Right kidney (tissue), 1 donor: ENCODE results near the gene NUCB1.
"Not testable (repeated sequence)": the region's sequence is repeated elsewhere in the genome, so short reads cannot be mapped to it uniquely, and the experiment has no call there.

Source experiments
- DNase-seq: peaks from one replicate; pipeline ENCODE4 v3.0.0-alpha.2; 2016

NUCB1 gene

DNA sequence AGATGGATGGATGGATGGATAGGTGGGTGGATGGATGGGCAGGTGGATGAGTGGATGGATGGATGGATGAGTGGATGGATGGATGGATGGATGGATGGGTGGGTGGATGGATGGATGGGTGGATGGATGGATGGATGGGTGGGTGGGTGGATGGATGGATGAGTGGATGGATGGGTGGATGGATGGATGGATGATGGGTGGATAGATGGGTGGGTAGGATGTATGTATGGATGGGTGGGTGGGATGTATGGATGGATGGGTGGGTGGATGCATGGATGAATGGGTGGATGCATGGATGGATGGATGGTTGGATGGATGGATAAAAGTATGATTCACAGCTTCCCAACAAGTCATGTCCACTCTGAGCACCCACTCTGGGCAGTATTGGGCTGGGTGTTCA, 3.7 kb downstream of the NUCB1 start:
- DNase-seq: not testable (repeated sequence)

GRCh38 chr19:48905664-48906063, 5.6 kb downstream of the NUCB1 start:
- no peak for DNase-seq

DNA sequence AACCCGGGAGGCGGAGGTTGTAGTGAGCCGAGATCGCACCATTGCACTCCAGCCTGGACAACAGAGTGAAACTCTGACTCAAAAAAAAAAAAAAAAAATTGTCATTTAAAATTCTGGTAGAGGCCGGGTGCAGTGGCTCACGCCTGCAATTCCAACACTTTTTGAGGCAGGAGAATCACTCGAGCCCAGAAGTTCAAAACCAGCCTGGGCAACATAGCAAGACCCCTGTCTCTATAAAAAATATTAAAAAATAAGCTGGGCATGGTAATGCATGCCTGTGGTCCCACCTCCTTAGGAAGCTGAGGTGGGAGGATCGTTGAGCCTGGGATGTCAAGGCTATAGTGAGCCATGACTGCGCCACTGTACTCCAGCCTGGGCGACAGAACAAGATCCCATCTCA, 6.2 kb downstream of the NUCB1 start:
- DNase-seq: no peak

DNA sequence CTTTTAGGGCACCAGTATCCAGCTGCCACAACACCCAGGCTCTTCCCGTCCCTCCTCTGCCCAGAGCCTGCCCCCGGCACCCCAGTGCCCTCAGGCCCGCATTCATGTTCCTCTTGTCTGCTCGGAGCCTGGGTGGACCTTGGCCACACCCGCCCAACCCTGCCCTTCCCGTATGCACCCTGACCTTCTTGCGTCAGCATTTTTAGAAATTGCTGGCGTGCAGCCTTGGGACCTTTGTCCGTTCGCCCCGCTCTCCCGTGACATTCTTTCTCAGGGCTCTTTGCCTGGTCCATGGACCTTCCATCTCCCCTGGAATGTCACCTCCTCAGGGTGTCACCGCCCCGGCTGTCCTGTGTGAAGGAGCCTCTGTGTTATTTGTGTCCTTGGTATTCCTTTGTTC, 7.6 kb downstream of the NUCB1 start:
- no peak for DNase-seq

DNA sequence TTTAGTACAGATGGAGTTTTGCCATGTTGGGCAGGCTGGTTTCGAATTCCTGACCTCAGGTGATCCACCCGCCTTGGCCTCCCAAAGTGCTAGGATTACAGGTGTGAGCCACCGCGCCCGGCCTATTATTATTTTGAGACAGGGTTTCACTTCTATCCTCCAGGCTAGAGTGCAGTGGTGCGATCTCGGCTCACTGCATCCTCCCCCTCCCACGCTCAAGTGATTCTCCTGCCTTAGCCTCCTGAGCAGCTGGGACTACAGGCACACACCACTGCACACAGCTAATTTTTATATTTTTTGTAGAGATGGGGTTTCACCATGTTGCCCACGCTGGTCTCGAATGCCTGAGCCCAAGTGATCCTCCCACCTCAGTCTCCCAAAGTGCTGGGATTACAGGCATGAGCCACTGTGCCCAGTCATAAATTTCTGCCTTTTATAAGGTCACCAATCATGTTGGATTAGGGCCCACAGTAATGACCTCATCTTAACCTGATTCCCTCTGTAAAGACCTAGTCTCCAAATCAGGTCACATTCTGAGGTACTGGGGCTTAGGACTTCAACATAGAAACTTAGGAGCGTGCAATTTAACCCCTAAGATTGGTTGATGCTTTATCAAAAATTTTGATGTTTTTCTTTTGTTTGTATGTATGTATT, 9.4 kb downstream of the NUCB1 start:
- DNase-seq: not testable (repeated sequence)

DNA sequence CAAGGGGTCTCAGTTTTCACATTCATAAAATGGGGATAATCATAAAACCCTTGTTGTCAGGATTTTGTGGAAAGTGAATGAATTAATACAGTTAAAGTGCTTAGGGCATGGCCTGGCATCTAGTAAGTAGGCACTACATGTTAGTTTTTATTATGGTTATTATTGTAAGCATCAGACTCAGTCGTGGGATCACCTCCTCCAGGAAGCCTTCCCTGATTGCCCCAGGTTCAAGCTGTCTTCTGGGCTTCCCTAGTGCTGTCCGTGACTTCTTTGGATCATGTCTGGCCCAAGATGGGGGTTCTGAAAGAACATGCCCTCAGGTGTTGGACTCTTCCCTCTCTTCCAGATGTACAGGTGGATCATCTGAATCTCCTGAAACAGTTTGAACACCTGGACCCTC, 10.7 kb downstream of the NUCB1 start:
- DNase-seq: no peak

- DNase-seq: no peak
Measured at GRCh38 chr19:48913114-48913889, 13.2 kb downstream of the NUCB1 start.

- no peak for DNase-seq
Measured at GRCh38 chr19:48914181-48914580, 14.1 kb downstream of the NUCB1 start.

- DNase-seq: no peak
Measured at GRCh38 chr19:48915757-48916156, 15.6 kb downstream of the NUCB1 start.

- no peak for DNase-seq
Measured at GRCh38 chr19:48918071-48918470, 18.0 kb downstream of the NUCB1 start.

DNA sequence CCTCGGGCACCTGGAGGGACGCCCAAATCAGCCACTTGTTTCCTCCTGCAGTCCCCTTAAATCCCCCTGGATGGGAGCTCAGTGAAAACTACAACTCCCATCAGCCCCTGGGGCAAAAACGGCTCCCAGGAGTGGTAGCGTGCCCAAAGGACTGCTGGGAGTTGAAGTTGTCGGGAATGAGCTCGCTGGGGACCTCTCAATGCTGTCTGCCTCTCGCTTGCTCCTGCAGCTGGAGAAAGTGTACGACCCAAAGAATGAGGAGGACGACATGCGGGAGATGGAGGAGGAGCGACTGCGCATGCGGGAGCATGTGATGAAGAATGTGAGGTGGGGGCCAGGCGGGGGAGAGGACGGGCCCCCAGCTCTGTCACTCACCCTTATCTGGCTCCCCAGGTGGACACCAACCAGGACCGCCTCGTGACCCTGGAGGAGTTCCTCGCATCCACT, 18.7 kb downstream of the NUCB1 start:
- no peak for DNase-seq

DNA sequence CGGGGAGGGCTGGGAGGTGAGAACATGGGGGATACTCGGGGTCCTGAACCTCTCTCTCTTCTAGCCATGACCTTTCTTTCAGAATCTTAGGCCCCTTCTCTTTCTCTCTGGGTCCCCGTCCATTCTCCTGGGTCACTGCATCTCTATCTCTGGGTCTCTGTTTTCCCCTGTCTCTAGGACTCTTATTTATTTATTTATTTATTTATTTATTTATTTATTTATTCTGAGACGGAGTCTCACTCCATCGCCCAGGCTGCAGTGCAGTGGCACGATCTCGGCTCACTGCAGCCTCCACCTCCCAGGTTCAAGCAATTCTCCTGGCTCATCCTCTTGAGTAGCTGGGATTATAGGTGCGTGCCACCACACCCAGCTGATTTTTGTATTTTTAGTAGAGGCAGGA, 19.2 kb downstream of the NUCB1 start:
- not testable (repeated sequence) for DNase-seq

- no peak for DNase-seq
Measured at GRCh38 chr19:48920949-48921348, 20.8 kb downstream of the NUCB1 start.

- DNase-seq: no peak
Measured at GRCh38 chr19:48921721-48922500, 21.8 kb downstream of the NUCB1 start.

GRCh38 chr19:48922548-48923490, 22.7 kb downstream of the NUCB1 start:
- no peak for DNase-seq

DNA sequence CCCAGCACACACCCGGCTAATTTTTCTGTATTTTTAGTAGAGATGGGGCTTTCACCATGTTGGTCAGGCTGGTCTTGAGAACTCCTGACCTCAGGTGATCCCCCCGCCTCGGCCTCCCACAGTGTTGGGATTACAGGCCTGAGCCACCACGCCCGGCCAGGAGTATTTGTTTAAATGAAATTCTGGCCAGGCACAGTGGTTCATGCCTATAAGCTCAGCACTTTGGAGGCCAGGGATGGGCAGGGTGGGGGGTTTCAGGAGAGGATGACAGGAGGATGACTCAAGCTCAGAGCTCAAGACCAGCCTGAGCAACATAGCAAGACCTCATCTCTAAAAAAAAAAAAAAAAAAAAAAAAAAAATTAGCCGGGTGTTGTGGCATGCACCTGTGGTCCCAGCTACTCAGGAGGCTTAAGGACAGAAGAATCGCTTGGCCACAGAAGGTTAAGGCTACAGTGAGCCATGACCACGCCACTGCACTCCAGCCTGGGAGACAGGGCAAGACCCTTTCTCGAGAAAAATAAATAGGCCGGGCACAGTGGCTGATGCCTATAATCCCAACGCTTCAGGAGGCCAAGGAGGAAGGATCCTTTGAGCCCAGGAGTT, 25.2 kb downstream of the NUCB1 start:
- DNase-seq: no peak

- DNase-seq: not testable (repeated sequence)
Measured at GRCh38 chr19:48925890-48926289, 25.8 kb downstream of the NUCB1 start.

DNA sequence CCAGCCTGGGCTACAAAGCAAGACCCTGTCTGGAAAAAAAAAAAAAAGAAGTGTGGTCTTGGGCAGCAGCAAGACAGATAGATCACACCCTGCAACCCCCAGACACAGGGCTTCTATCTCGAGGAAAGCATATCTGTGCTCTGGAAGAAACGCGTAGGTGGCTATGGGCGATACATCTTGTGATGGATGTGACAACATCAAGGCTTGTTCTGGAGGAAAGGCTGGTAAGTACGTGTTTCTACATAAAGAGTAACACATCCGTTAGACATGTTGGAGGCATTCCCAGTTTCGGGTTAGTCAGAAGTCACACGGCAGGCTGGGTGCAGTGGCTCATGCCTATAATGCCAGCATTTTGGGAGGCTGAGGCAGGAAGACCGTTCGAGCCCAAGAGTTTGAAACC, 26.8 kb downstream of the NUCB1 start:
- no peak for DNase-seq

DNA sequence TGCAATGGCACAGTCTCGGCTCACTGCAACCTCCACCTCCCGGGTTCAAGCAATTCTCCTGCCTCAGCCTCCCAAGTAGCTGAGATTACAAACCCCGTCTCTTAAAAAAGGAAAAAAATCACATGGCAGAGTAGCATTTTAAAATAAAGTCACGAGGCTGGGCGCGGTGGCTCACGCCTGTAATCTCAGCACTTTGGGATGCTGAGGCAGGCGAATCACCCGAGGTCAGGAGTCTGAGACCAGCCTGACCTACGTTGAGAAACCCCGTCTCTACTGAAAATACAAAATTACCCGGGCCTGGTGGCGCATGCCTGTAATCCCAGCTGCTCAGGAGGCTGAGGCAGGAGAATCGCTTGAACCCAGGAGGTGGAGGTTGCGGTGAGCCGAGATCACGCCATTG, 27.6 kb downstream of the NUCB1 start:
- DNase-seq: not testable (repeated sequence)

- no peak for DNase-seq
Measured at GRCh38 chr19:48928164-48929025, 28.3 kb downstream of the NUCB1 start.
